HepG2 (cell line): Measurements from ENCODE around the gene ABCC12. TPM values are rescaled to one million over a fixed set of nuclear protein-coding genes. Genes with fewer than 3 reads are reported as not detected.
A peak's percentile ranks its signal among the peaks of the same experiment; 100 is the strongest.

ENCODE experiments used
- BRF2 ChIP-seq: sonication (generic); formaldehyde crosslinking; IDR thresholded peaks from 2 replicates; pipeline ENCODE4 v1.8.1; 2022; ENCODE audit warnings: mild to moderate bottlenecking, missing genetic modification reagents
- DMTF1 ChIP-seq: sonication (generic); formaldehyde crosslinking; IDR thresholded peaks from 2 replicates; pipeline ENCODE4 v1.4.0; 2020; ENCODE audit warnings: mild to moderate bottlenecking, missing genetic modification reagents
- FOXK1 ChIP-seq: sonication (generic); formaldehyde crosslinking; IDR thresholded peaks from 2 replicates; pipeline ENCODE4 v1.4.0; 2020; ENCODE audit warnings: low read depth, missing genetic modification reagents, borderline replicate concordance
- THAP9 ChIP-seq: sonication (generic); formaldehyde crosslinking; IDR thresholded peaks from 2 replicates; pipeline ENCODE4; 2020; ENCODE audit warnings: missing genetic modification reagents, mild to moderate bottlenecking, borderline replicate concordance
- ZBTB39 ChIP-seq: sonication (generic); formaldehyde crosslinking; IDR thresholded peaks from 2 replicates; pipeline ENCODE4 v1.5.0; 2020; ENCODE audit warnings: missing genetic modification reagents
- ZNF720 ChIP-seq: sonication (generic); formaldehyde crosslinking; IDR thresholded peaks from 2 replicates; pipeline ENCODE4 v1.4.0; 2020; ENCODE audit warnings: missing genetic modification reagents
- polyA plus RNA-seq, 8 experiments: library from polyadenylated mRNA; depleted of rRNA in 3 of 8; stranded (reverse) in 7 of 8; unstranded in 1 of 8; fragments of >200 nt; fragmentation: Illumina TruSeq in 4 of 8; extraction: Trizol in 4 of 8; gene quantifications; 2 replicates each; pipeline versions ENCODE4 v1.2.1 to v1.2.3, GENCODE V29; 2011 to 2016; ENCODE audit warnings: low read depth in 4 of 8, missing spikeins in 1 of 8, mixed read lengths in 1 of 8; ENCODE audit not compliant: insufficient read depth in 1 of 8
- total RNA-seq, 5 experiments: library from RNA; depleted of rRNA; stranded (reverse); fragments of >200 nt; fragmentation: Illumina TruSeq; extraction: Trizol; gene quantifications; 2 replicates each; pipeline ENCODE4 v1.2.3, GENCODE V29; 2016; ENCODE audit warnings: low read depth in 1 of 5

The ABCC12 gene
- total and polyA plus RNA-seq, 2 of the 13 experiments (the other 11 are each of a cell fraction or from before 2014, with no cell fraction given): not detected

GRCh38 chr16:48162839-48163410 lies 7.1 kb upstream of the ABCC12 start (continued):
- TF ChIP-seq DMTF1 (no peak), BRF2 (no peak), ZBTB39 (CRISPR knock-in tag) (no peak), THAP9 (CRISPR knock-in tag) (peak; percentile 60; the same call in 1 of the 2 replicates), FOXK1 (CRISPR knock-in tag) (no peak), ZNF720 (CRISPR knock-in tag) (no peak)
